Measurements from ENCODE around the gene ZNF536.

GRCh38 chr19:30512176-30513081 lies 140.2 kb downstream of the ZNF536 start:
- no peak for TF ChIP-seq CTCF (IDR thresholded peaks at IDR 0.05; ENCODE audit: low read length)
- TF ChIP-seq EZH2 (optimal IDR thresholded peaks at IDR 0.05; ENCODE audit: low read depth, low read length): no peak
- TF ChIP-seq EZH2phosphoT487 (IDR thresholded peaks at IDR 0.05; ENCODE audit: low read length): no peak
